Parathyroid adenoma (tissue), 2 donors: Measurements from ENCODE around the gene SERPINE1.

Experiments used
- H2AFZ ChIP-seq: fragments of 300-600 bp; sonication (generic); one replicate; pipeline ENCODE4 v1.7.0; 2017; ENCODE audit warnings: antibody characterized with exemption, mild to moderate bottlenecking
- H3K27ac ChIP-seq: fragments of 300-600 bp; sonication (generic); one replicate; pipeline ENCODE4 v1.7.0; 2017
- H3K27me3 ChIP-seq: fragments of 300-600 bp; sonication (generic); one replicate; pipeline ENCODE4 v1.7.0; 2017; ENCODE audit warnings: low read length; ENCODE audit not compliant: control insufficient read depth, insufficient read depth
- H3K36me3 ChIP-seq: fragments of 300-600 bp; sonication (generic); one replicate; pipeline ENCODE4 v1.7.0; 2017; ENCODE audit warnings: low read length; ENCODE audit not compliant: control insufficient read depth, insufficient read depth
- H3K4me1 ChIP-seq: fragments of 300-600 bp; sonication (generic); one replicate; pipeline ENCODE4 v1.7.0; 2017; ENCODE audit warnings: control low read depth
- H3K4me2 ChIP-seq: fragments of 300-600 bp; sonication (generic); one replicate; pipeline ENCODE4 v1.7.0; 2017; ENCODE audit warnings: low read length
- H3K4me3 ChIP-seq: fragments of 300-600 bp; sonication (generic); one replicate; pipeline ENCODE4 v1.7.0; 2017; ENCODE audit warnings: low read depth, low read length
- H3K79me2 ChIP-seq: fragments of 300-600 bp; sonication (generic); one replicate; pipeline ENCODE4 v1.7.0; 2017; ENCODE audit warnings: control low read depth
- H3K9ac ChIP-seq: fragments of 300-600 bp; sonication (generic); one replicate; pipeline ENCODE4 v1.7.0; 2017; ENCODE audit warnings: mild to moderate bottlenecking
- H3K9me3 ChIP-seq: fragments of 300-600 bp; sonication (generic); one replicate; pipeline ENCODE4 v1.7.0; 2017; ENCODE audit warnings: low read length; ENCODE audit not compliant: control insufficient read depth
- CTCF ChIP-seq: fragments of 300-600 bp; sonication (generic); IDR thresholded peaks from one replicate; pipeline ENCODE4 v1.7.0; 2017; ENCODE audit warnings: antibody characterized with exemption, mild to moderate bottlenecking
- donor health status: primary hyperparathyroidism.

SERPINE1 gene

GRCh38 chr7:101166648-101166908 is 39.7 kb downstream of the SERPINE1 start:
- no peaks in the 10 kb centered on the region for H3K79me2 ChIP-seq
- no peaks in the 10 kb centered on the region for H3K9me3 ChIP-seq
- peaks cover 15% of the 10 kb centered on the region for H3K4me1 ChIP-seq
- no peaks in the 10 kb centered on the region for H3K36me3 ChIP-seq
- peaks cover 10% of the 10 kb centered on the region for H3K27me3 ChIP-seq
- TF ChIP-seq CTCF: no peak
- no peak overlapping the region for H3K27ac ChIP-seq
- H3K4me3 ChIP-seq: no peak overlapping the region
- no peak overlapping the region for H3K4me2 ChIP-seq
- H2AFZ ChIP-seq: no peak overlapping the region
- no peak overlapping the region for H3K9ac ChIP-seq

GRCh38 chr7:101166909-101167644 is 40.2 kb downstream of the SERPINE1 start:
- Histone ChIP-seq H3K9me3 (no peaks in the 10 kb centered on the region), H3K27me3 (peaks cover 15% of the 10 kb centered on the region), H3K36me3 (no peaks in the 10 kb centered on the region), H3K4me2 (no peak overlapping the region), H2AFZ (no peak overlapping the region), H3K27ac (no peak overlapping the region), H3K4me1 (peaks cover 17% of the 10 kb centered on the region), H3K9ac (no peak overlapping the region), H3K79me2 (no peaks in the 10 kb centered on the region), H3K4me3 (no peak overlapping the region)
- TF ChIP-seq CTCF: no peak

GRCh38 chr7:101167645-101168411 is 40.9 kb downstream of the SERPINE1 start:
- H3K27me3 ChIP-seq: peaks cover 22% of the 10 kb centered on the region
- H3K4me1 ChIP-seq: peaks cover 24% of the 10 kb centered on the region
- no peak overlapping the region for H2AFZ ChIP-seq
- TF ChIP-seq CTCF: no peak
- H3K27ac ChIP-seq: no peak overlapping the region
- no peak overlapping the region for H3K4me2 ChIP-seq
- no peak overlapping the region for H3K9ac ChIP-seq
- H3K36me3 ChIP-seq: no peaks in the 10 kb centered on the region
- no peaks in the 10 kb centered on the region for H3K9me3 ChIP-seq
- H3K79me2 ChIP-seq: no peaks in the 10 kb centered on the region
- H3K4me3 ChIP-seq: no peak overlapping the region

- no peak overlapping the region for H3K4me2 ChIP-seq
- H3K27me3 ChIP-seq: peaks cover 26% of the 10 kb centered on the region
- TF ChIP-seq CTCF: no peak
- H3K9me3 ChIP-seq: no peaks in the 10 kb centered on the region
- no peaks in the 10 kb centered on the region for H3K36me3 ChIP-seq
- H3K79me2 ChIP-seq: no peaks in the 10 kb centered on the region
- no peak overlapping the region for H3K9ac ChIP-seq
- no peak overlapping the region for H3K27ac ChIP-seq
- H3K4me1 ChIP-seq: peaks cover 24% of the 10 kb centered on the region
- no peak overlapping the region for H3K4me3 ChIP-seq
- no peak overlapping the region for H2AFZ ChIP-seq
These were observed 41.6 kb downstream of the SERPINE1 start for GRCh38 chr7:101168412-101169049.
